OCI-LY7 (cell line): ENCODE results near the gene OR4K14.

ENCODE experiments used
- EZH2phosphoT487 ChIP-seq: fragments of 200-600 bp; sonication (generic); IDR thresholded peaks from 2 replicates; pipeline ENCODE4 v1.6.1; 2018; ENCODE audit warnings: low read depth, borderline replicate concordance, mild to moderate bottlenecking, mixed run types, antibody characterized with exemption, low read length, moderate library complexity, mixed read lengths
- TF ChIP-seq, protein P1 (sequence below): fragments of 200-600 bp; sonication (generic); conservative IDR thresholded peaks from 2 replicates; pipeline ENCODE4 v1.5.1; 2014; ENCODE audit warnings: mild to moderate bottlenecking, antibody characterized with exemption, low read length, moderate library complexity, mixed read lengths

- TF ChIP-seq, protein P1, sequence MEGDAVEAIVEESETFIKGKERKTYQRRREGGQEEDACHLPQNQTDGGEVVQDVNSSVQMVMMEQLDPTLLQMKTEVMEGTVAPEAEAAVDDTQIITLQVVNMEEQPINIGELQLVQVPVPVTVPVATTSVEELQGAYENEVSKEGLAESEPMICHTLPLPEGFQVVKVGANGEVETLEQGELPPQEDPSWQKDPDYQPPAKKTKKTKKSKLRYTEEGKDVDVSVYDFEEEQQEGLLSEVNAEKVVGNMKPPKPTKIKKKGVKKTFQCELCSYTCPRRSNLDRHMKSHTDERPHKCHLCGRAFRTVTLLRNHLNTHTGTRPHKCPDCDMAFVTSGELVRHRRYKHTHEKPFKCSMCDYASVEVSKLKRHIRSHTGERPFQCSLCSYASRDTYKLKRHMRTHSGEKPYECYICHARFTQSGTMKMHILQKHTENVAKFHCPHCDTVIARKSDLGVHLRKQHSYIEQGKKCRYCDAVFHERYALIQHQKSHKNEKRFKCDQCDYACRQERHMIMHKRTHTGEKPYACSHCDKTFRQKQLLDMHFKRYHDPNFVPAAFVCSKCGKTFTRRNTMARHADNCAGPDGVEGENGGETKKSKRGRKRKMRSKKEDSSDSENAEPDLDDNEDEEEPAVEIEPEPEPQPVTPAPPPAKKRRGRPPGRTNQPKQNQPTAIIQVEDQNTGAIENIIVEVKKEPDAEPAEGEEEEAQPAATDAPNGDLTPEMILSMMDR: no peak
- no peak for TF ChIP-seq EZH2phosphoT487
Measured at GRCh38 chr14:20059745-20060144, 40.6 kb upstream of the OR4K14 start, which contains the start of gene OR4L1.
